GM12878 (cell line): ENCODE results near the gene HSBP1L1.

Experiments
- FOS ChIP-seq: IDR thresholded peaks from 3 replicates; pipeline ENCODE4 v1.6.1; 2011; ENCODE audit warnings: borderline replicate concordance; ENCODE audit not compliant: insufficient read length; ENCODE audit errors: extremely low read depth
- HDAC6 ChIP-seq: fragments of 200-600 bp; sonication (generic); IDR thresholded peaks from one replicate; pipeline ENCODE4 v1.8.0; 2017; ENCODE audit warnings: antibody characterized with exemption; ENCODE audit not compliant: unreplicated experiment
- MTA3 ChIP-seq: IDR thresholded peaks from 2 replicates; pipeline ENCODE4 v1.6.1; 2012; ENCODE audit warnings: low read length, inconsistent platforms, borderline replicate concordance
- POU2F2 ChIP-seq: IDR thresholded peaks from 3 replicates; pipeline ENCODE4 v1.6.1; 2011; ENCODE audit warnings: low read depth, mild to moderate bottlenecking, low read length, borderline replicate concordance
- RAD21 ChIP-seq: IDR thresholded peaks from 2 replicates; pipeline ENCODE4 v1.6.1; 2011; ENCODE audit warnings: mild to moderate bottlenecking, low read depth, low read length, moderate library complexity; ENCODE audit not compliant: insufficient read depth
- RB1 ChIP-seq: fragments of 450-650 bp; formaldehyde crosslinking; IDR thresholded peaks from 2 replicates; pipeline ENCODE4 v1.6.1; 2017; ENCODE audit warnings: mild to moderate bottlenecking, borderline replicate concordance
- SP1 ChIP-seq: IDR thresholded peaks from one replicate; pipeline ENCODE4 v1.6.1; 2011; ENCODE audit warnings: low read depth, low read length
- SPI1 ChIP-seq: IDR thresholded peaks from 2 replicates; pipeline ENCODE4 v1.6.1; 2011; ENCODE audit warnings: low read depth, mild to moderate bottlenecking, low read length, moderate library complexity, borderline replicate concordance; ENCODE audit not compliant: insufficient read depth
- SUZ12 ChIP-seq: fragments of 200-600 bp; sonication (generic); IDR thresholded peaks from one replicate; pipeline ENCODE4 v1.6.1; 2018; ENCODE audit warnings: antibody characterized with exemption, mild to moderate bottlenecking; ENCODE audit not compliant: unreplicated experiment
- TAF1 ChIP-seq: IDR thresholded peaks from 2 replicates; pipeline ENCODE4 v1.6.1; 2011; ENCODE audit warnings: mild to moderate bottlenecking, low read depth, low read length, borderline replicate concordance
- TF ChIP-seq, protein P1 (sequence below): IDR thresholded peaks from 2 replicates; pipeline ENCODE4 v1.6.1; 2012; ENCODE audit warnings: low read depth, low read length, improper control_type of control experiment
- TF ChIP-seq, protein P2 (sequence below), 3 experiments: IDR thresholded peaks in 2 of 3; conservative IDR thresholded peaks in 1 of 3; 2 replicates each; pipeline ENCODE4 v1.5.1; 2011; ENCODE audit warnings: low read depth in 3 of 3, low read length in 3 of 3, mild to moderate bottlenecking in 3 of 3, control low read depth in 2 of 3, moderate library complexity in 2 of 3, inconsistent platforms in 1 of 3, mixed read lengths in 1 of 3; ENCODE audit not compliant: control insufficient read depth in 2 of 3, insufficient read depth in 1 of 3; ENCODE audit errors: extremely low read depth in 1 of 3
- TF ChIP-seq, protein P3 (sequence below): fragments of 450-650 bp; IDR thresholded peaks from 2 replicates; pipeline ENCODE4 v1.6.1; 2017; ENCODE audit warnings: borderline replicate concordance

DNA sequence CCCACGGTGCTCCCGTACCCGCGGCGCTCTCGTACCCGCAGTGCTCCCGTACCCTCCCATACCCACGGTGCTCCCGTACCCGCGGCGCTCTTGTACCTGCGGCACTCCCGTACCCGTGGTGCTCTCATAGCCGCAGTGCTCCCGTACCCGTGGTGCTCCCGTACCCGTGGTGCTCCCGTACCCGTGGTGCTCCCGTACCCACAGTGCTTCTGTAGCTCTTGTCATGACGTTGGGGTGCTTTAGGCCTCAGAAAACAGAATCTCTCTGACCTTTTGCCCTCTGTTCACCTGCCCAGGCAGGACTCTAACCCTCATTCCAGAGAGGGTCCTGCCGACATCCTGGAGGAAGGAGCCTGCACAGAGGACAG, 48.3 kb upstream of the HSBP1L1 start:
- TF ChIP-seq TAF1 (no peak), HDAC6 (no peak), SP1 (no peak), MTA3 (no peak), SUZ12 (no peak), FOS (no peak), RB1 (no peak), RAD21 (no peak), SPI1 (no peak), POU2F2 (no peak)
- TF ChIP-seq, protein P1, sequence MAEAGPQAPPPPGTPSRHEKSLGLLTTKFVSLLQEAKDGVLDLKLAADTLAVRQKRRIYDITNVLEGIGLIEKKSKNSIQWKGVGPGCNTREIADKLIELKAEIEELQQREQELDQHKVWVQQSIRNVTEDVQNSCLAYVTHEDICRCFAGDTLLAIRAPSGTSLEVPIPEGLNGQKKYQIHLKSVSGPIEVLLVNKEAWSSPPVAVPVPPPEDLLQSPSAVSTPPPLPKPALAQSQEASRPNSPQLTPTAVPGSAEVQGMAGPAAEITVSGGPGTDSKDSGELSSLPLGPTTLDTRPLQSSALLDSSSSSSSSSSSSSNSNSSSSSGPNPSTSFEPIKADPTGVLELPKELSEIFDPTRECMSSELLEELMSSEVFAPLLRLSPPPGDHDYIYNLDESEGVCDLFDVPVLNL: no peak
- TF ChIP-seq, protein P2, sequence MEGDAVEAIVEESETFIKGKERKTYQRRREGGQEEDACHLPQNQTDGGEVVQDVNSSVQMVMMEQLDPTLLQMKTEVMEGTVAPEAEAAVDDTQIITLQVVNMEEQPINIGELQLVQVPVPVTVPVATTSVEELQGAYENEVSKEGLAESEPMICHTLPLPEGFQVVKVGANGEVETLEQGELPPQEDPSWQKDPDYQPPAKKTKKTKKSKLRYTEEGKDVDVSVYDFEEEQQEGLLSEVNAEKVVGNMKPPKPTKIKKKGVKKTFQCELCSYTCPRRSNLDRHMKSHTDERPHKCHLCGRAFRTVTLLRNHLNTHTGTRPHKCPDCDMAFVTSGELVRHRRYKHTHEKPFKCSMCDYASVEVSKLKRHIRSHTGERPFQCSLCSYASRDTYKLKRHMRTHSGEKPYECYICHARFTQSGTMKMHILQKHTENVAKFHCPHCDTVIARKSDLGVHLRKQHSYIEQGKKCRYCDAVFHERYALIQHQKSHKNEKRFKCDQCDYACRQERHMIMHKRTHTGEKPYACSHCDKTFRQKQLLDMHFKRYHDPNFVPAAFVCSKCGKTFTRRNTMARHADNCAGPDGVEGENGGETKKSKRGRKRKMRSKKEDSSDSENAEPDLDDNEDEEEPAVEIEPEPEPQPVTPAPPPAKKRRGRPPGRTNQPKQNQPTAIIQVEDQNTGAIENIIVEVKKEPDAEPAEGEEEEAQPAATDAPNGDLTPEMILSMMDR (IDR thresholded peaks at IDR 0.05 in 2 of 3, conservative IDR thresholded peaks at IDR 0.05 in 1 of 3; ENCODE audit: control insufficient read depth in 2 of 3, extremely low read depth in 1 of 3, insufficient read depth in 1 of 3, low read depth in 3 of 3, low read length in 3 of 3): no peak
- TF ChIP-seq, protein P3, sequence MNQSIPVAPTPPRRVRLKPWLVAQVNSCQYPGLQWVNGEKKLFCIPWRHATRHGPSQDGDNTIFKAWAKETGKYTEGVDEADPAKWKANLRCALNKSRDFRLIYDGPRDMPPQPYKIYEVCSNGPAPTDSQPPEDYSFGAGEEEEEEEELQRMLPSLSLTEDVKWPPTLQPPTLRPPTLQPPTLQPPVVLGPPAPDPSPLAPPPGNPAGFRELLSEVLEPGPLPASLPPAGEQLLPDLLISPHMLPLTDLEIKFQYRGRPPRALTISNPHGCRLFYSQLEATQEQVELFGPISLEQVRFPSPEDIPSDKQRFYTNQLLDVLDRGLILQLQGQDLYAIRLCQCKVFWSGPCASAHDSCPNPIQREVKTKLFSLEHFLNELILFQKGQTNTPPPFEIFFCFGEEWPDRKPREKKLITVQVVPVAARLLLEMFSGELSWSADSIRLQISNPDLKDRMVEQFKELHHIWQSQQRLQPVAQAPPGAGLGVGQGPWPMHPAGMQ: no peak
